M059J (cell line): Measurements from ENCODE around the gene C4BPB. TPM values are rescaled to one million over a fixed set of nuclear protein-coding genes. Genes with fewer than 3 reads are reported as not detected.
A peak's percentile ranks its signal among the peaks of the same experiment; 100 is the strongest.

Experiments
- DNase-seq: peaks from one replicate; pipeline ENCODE4 v3.0.0-alpha.2; 2012; ENCODE audit warnings: low read depth
- total RNA-seq: library from RNA; depleted of rRNA; stranded (reverse); fragments of >200 nt; shearing (Covaris generic); gene quantifications from 2 replicates; pipeline ENCODE4 v1.2.3, GENCODE V29; 2014

The C4BPB gene
- total RNA-seq, 1 experiment from 2014 or later = not detected

DNA sequence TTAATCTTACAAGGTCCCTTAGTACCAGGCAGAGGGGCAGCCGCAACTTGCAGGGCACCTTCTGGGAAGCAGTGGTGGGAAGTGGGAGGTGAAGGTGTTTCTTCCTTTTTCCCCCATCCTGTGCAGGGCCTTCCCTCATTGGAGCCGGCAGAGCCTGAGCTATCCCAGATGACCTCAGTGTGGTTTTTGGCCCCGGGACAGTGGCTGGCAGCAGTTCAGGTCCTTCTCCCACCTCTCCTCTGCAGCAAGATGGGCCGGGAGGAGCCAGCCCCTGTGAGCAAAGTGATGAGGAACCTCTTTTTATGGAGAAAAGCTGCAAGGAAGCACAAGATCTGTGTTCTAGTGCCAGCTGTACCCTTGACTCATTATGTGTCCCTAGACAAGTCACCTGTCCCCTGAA lies 28.8 kb upstream of the C4BPB start:
- DNase-seq = no peak

DNA sequence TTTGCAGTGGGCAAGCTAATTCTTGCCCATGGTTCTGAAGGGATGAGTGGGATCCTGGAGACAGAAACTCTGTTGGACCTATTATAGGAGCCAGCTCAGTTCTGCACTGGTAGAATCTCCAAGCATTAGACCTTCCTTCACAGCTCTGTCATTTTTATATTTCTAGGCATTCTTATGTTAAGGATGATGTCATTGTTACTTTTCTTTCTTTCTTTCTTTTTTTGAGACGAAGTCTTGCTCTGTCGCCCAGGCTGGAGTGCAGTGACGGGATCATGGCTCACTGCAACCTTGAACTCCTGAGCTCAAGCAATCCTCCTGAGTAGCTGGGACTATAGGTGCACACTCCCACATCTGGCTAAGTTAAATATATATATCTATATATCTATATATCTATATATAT lies 28.1 kb upstream of the C4BPB start:
- DNase-seq = no peak

DNA sequence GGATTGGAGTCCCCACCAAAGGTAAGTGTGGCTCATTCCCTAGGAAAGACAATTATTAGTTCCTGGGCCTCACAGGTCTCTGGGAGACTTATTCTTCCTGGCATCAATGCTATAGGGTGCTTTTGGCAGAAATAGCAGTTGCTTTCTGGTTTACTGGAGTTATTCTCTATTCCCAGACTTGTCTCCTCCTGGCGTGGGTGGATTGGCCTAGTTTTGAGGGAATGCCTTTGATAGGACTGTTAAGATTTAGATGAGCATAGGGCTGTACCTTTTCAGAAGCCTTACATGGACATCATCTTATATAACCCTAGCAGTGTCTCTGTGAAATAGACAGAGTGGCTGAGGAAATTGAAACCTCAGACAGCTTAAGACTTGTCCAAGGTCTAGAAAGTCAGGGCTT lies 26.6 kb upstream of the C4BPB start:
- no peak for DNase-seq

DNA sequence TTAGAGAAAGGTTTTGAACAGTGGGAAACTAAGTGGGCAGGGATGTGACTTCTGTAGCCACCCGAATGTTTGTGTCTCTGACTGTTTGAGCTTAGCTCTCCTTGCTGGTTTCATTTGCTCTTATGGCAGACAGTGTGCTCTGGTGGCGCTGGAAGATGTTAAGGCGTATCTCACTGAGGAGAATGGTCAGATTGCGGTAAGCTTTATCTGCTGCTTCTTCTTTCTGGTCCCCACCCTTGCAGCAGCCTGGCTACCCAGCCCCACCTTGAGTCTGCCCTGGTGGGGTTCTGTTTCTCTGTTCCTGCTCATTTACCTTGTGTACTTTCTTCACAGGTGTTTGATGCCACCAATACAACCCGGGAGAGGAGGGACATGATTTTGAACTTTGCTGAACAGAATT lies 25.6 kb upstream of the C4BPB start:
- no peak for DNase-seq

DNA sequence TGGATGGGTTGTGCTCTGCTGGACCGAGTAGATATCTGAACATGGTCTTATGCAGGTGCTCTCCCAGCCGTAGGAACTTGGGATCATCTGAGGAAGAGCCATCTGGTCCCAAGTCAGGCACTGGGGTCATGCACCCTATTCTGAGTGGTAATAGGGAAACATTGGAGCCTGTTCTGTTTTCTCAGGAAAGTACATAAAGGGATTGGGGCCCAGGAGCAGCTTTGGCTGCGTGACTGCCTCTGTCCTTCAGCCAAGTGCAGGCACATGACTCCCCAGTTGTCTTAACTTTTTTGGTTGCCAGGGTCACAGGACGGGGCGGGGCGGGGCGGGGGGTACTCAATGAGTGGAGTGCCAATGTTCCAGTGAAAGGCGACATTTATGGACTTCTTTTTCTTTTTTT lies 24.1 kb upstream of the C4BPB start:
- no peak for DNase-seq

DNA sequence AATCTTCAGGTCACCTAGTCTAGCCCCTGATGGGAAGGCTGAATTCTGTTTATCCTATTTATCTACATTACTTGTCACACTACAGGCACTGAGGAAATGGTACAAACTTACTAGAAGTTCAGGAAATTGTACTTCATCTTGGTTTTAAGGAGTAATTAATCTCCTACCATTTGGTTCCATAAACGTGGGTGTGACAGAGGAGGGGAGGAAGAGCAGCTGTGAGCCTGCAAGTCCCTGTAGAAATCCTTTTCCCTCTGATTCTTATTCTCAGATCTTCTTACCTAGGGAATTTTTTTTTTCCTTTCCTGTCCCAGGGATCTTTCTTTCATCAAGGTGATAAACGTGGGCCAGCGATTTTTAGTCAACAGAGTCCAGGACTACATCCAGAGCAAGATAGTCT lies 21.5 kb upstream of the C4BPB start:
- DNase-seq = no peak

DNA sequence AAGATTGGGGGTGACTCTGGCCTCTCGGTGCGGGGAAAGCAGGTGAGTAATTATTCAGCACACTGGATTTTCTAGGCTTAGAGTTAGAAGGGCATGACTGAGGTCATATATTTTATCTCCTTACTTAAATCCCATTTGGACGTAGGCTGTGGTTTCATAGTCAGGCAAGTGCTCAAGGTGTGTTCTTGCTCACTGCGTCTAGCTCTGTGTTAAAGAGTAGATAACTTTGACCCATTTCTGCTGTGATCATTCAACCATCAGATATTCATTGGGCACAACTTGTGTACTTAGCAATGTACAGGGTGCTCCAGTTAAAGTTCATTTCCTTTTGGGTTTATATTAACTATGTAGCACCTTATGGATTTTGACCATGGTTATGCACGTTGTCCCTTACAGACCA lies 21.0 kb upstream of the C4BPB start:
- no peak for DNase-seq

DNA sequence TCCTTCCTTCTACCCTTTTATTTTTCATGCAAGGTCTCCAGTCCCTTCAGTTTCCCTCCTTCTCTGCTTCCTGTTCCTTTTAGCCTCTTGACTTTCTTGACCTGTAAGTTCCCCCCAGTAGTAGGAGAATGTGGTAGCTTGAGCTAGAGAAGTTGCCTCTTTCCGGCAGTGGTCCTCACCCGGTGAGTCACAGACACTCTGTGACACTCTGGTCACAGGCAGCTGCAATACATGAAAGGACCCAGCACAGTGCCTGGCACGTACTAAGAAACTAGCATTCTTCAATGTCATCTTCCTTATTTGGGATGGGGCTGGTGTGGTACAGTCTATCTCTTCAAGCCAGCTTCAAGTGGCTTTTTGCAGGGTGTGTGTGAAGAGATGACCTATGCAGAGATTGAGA lies 19.6 kb upstream of the C4BPB start:
- no peak for DNase-seq

DNA sequence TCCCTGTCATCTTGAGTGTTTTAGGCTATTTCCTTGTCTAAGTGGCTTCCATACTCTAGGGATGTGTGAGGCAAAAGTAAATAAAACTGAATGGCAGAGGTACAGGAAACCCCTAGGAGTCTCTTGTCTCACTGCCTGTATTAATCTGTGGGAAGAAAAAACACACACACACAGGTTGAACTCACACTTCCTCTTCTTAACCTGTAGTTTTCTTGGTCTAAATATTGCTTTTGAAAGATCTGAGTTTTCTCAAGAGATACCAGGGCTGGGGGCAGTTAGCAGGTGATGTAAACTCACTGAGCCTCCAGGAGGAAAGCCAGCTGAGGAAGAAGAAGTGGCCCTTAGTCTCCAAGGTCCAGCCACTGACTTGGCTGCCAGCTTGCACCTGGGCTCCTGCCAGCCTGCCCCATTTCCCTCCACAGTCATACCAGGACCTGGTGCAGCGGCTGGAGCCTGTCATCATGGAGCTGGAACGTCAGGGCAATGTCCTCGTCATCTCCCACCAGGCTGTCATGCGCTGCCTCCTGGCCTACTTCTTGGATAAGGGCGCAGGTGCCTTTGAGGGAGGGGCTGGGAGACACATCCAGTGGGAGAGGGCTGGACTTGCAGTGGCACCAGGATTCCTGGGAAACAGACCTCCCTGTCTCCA lies 18.7 kb upstream of the C4BPB start:
- no peak for DNase-seq

DNA sequence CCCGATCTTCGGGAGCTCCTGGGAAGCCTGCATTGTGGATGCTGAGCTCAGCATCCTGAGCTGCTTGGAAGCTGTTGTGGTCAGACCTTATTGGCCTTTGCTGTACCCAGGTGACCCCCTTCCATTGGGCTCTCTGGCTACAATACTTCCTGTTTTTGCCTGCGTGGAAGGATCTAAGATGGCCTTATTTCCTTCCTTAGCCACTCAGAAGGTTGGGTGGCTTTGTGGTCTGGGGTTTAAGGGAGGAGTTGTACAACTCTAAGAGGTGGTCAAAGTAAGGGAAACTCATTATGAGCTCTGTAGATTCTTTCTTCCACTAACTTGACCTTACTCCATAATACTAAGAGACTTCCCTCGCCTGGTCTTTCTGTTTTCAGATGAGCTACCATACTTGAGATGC lies 17.8 kb upstream of the C4BPB start:
- no peak for DNase-seq

DNA sequence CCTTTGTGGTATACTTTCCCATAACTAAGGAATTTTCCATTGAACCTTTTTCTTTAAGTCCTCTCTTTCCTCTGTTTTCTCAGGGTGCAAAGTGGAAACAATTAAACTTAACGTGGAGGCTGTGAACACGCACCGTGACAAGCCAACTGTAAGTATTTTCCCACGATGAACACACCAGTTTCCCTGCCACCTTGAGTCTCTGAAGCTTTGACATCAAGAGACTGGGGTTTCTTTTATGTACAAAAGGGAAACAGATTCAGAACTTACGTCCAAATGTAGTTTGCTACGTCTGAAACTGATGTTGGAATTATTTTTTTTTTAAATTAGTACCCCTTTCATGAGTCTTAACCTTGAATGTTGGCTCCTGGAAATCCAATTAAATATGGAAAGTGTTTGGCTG lies 17.2 kb upstream of the C4BPB start:
- DNase-seq = no peak

DNA sequence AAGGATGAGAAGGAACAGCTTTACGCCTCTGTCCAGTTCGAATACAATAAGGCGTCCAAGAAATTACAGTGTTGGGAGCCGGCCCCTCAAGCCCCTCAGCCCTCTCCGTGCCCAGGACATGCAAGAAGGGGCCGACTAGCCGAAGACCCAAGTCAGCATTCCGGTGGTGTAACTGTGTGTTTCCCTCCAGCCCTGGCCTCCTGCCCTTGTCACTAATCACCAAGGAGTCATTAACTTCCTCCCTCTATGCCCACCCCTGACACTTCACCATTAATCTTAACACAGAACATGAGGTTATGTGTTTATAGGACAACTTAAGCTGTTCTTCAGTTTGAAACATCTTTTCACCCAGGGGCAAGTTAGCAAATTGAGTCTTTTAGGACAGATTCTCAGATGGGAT lies 16.4 kb upstream of the C4BPB start:
- DNase-seq = no peak

DNA sequence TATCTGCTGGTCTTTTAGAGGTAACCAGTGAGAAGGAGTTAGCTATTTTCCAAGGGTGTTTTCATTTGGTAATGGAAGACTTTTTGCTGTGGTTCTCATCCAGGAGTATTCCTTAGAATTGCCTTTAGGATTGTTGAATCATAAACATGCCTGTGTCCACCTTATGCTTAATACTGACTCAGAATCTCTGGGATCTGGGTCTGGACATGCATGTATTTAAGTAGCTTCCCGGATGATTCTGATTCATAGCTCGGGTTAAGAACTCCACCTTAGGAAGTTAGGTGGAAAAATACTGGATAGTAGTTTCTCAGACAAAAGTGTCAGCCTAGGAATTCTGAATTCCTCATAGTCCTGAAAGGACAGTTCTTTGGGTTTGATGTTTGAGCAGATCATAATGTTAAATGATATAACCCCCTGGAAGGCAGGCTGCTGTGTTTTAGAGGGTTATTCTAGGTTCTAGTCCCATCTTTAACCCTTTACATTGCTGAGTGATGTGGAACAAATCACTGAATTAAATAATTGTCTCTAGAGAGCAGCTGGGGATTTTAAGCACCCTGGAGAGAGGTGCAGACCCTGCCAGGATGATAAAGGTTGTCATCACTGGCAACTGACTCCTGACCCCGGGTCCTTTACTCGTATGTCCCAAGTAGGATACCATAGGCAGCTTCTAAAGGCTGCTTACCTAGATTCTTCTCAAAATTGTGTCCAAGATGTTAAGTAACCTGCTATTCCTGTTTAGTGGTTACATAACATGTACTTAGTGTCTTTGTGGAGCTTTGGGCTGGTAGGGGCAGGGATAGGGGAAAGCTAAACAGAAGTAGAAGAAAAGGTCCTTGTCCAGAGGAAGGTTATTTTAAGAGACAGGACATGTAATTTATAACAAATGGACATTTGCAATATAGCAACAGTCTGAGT lies 14.5 kb upstream of the C4BPB start:
- peak; percentile 56 for DNase-seq

DNA sequence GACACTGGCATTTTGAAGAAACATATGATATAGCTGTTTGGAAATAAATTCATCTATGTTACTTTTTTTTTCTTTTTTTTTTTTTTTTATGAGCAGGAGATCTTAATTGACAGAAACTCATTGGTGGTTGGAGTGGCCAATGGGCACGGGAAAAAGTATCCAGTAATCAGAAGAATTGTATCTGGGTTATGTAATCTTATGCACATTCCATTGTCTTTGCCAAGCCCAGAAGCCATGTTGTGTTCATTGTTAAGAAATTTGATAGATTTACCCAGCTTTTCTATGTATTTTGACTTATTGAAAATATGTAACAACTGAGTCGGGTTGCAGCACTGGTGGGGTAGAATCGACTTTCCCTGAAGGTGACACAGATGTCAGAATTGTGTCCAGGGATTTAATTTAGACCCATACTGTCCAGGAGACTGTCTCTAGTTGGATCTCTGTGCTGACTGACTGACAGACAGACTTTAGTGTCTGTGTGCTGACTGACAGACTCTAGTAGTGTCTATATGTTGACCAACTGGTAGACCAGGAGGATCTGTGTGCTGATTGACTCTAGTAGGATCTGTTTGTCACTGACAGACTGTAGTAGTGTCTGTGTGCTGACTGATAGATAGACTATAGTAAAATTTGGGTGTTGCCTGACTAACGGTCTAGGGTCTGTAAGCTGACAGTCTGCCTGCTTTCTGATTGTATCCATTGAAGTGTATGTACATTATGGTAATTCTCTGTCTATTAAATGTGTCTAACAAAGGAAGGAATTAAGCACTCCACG lies 12.3 kb upstream of the C4BPB start:
- DNase-seq = no peak

DNA sequence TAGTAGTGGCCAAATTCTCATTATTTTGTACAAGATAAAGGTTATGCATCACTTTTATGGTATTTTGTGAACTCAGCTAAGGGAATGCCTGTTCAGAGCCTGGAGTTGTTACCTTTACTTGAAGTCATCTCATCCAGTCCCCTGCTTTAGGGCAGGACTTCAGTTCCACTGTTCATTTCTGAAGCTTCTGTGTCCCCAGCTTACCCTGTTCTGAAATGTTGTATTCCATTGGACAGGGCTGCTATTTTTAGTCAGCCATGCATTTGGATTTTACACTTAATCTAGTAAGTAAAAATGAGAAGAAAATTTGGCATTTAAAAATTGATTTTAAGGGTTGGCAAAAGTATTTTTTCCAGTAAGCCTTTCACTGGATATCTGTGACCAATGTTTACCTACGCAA lies 11.6 kb upstream of the C4BPB start:
- no peak for DNase-seq

DNA sequence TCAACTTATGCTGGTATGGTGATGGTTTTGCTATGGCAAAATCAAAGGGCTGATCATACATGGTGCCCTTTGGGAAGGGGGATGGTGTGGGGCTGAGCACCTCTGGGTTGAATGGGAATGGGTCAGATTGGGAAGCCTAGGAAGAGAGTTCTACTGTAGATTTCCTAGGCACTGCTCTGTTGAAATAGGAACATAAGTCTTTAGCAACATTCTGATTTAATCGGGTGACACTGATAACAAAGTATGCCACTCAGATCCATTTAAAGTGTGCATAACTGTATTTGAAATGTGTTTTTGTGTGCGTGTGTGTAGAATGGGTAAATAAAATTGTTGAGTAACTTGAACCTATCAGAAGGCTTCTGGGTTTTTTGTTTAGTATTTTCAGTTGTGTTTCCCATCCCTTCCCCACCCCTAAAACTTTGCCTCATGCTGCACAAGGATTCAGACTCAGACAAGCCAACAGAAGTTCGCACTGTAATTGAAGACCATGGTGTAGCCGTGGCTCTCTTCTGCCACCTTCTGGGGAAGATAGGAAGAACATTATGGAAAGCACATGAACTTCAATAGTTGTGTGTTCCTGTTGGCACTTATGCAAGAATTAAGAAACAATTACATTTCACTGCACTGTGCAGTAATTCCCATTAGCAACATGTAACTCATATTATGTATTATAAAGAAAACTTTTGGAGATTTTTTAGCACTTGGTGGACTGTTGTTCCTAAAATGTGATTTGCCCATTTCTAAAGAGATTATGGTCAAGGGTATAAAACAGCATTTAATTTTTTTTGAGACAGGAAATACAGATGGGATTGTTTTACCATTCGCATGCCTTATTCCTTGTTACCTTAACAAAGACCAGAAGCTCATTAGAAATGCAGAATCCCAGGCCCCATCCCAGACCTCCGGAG lies 10.9 kb upstream of the C4BPB start:
- DNase-seq = peak; percentile 76

DNA sequence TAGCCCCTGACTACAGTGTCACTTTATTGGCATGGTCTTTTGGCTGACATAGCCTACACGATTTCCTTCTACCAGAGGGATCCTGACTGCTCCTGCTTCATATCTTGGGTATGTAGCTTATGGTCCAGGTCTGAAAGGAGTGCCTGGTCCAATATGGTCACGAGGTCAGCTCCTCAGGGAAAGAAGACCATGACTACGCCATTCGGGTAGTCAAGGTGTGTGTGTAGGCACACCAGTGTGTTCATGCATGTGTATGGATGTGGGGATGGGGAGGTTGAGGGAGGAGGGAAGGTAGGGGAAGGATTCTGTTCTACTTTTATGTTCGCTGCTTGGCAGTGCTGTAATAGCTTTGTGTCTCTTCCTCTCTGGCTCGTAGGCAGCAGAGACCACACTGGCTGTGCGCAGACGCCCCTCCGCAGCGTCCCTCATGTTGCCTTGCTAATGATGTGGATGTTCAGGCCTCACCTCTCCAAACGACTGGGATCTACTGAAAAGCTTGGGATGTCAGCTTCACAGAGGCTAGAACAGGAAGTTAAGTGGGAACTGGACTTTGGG lies 10.0 kb upstream of the C4BPB start:
- DNase-seq = no peak

DNA sequence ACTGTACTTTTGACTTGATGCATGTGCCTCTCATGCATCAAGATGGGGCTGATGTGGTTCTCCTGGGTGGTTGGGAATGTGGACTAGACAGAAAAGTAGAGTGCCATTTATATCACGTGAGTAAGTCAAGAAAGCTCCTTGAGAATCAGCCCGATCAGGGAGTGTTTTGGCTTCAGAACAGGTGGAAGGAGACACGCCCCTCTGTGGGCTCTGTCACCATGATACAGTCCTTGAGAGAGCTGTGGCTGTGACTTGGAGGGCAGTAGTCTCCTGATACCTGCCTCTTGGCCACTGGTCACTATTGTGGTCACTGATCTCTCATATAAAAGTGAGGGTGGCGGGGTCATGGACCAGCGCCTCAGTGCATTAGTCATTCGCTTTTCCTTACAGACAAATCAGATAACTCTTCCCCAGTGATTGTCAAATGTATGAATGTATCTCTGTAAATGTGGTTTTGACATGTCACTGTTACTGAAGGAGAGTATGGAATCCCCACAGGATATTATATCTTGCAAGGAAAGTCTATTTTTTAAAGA lies 8.9 kb upstream of the C4BPB start:
- DNase-seq = peak; percentile 49

DNA sequence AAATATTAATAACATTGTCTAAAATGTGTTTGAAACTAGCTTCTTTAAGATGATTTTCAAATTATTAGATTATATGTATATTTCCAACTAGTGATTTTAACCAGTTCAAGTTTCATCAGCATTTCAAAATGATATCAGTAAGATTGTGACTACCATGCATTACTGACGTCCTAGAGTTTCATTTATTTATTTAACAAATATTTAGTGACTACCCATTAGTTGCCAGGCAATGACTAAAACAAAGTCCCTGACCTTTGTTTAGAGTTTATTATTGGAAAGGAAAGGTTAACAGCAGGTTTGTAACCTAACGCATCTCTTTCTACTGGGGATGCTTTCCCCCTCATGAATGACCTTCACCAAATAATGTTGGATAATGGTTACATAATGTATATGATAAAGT lies 7.6 kb upstream of the C4BPB start:
- DNase-seq = peak; percentile 25

DNA sequence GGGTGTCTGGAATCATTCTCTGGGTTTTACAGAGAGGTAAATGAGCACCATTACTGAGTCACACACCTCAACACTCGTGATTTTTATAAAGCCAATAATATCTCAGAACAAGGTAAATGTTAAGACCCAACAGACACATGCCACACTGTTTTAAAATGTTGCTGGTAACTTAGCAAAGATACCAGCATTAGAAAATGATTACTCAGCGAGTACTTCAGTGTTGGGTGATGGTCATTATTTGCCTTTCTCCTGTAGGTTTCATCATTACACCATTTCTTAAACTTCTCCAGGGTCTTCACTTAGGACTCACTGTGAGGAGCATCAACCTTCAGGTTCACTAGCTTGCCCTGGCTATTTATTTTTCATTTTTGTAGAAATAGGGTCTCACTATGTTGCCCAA lies 6.9 kb upstream of the C4BPB start:
- DNase-seq = no peak

DNA sequence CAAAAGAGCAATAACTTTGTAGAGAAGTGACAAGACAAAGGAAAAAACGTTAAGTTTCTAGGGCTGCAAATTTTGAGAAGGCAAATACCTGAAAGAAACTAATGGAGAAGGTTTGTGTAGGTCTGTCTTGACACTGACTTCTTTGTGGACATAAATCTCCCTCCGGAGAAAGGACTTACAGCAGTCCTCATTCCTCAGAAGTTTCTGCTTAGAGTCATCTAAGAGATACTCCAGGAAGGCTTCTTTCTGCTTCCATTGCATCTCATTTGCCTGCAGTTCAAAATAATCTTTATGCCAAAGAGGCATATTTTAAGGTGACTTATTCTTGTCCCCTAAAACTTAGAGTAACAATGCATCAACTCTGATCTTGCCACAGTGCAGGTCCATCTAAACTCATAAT lies 4.4 kb upstream of the C4BPB start:
- DNase-seq = no peak
